Ectodermal cell (in vitro differentiated cells): ENCODE data around the gene PPP1R37.
A peak's percentile ranks its signal among the peaks of the same experiment; 100 is the strongest.
"Not testable (repeated sequence)": the region's sequence is repeated elsewhere in the genome, so short reads cannot be mapped to it uniquely, and the experiment has no call there.

Experiments used
- H3K27ac ChIP-seq: 2 replicates; pipeline ENCODE4 v1.7.0; 2013; ENCODE audit warnings: mild to moderate bottlenecking, low read depth, low read length; ENCODE audit not compliant: insufficient read depth, poor library complexity, severe bottlenecking
- H3K27me3 ChIP-seq: 2 replicates; pipeline ENCODE4 v1.7.0; 2013; ENCODE audit warnings: mild to moderate bottlenecking, low read length; ENCODE audit not compliant: insufficient read depth, control insufficient read depth, poor library complexity, severe bottlenecking
- H3K36me3 ChIP-seq: one replicate; pipeline ENCODE4 v1.7.0; 2013; ENCODE audit warnings: low read length; ENCODE audit not compliant: control insufficient read depth, insufficient read depth
- H3K4me1 ChIP-seq: one replicate; pipeline ENCODE4 v1.7.0; 2013; ENCODE audit warnings: low read length; ENCODE audit not compliant: control insufficient read depth, insufficient read depth
- H3K4me3 ChIP-seq: 2 replicates; pipeline ENCODE4 v1.7.0; 2013; ENCODE audit warnings: low read depth, low read length, control low read depth; ENCODE audit not compliant: insufficient read depth
- H3K9me3 ChIP-seq: 2 replicates; pipeline ENCODE4 v1.7.0; 2013; ENCODE audit warnings: mild to moderate bottlenecking, low read length, moderate library complexity; ENCODE audit not compliant: control insufficient read depth
- WGBS, 2 experiments: methylation state at CpG; one replicate each; pipeline ENCODE4 v1.1.7; 2013; ENCODE audit warnings: missing lambda C conversion rate in 2 of 2; 5-methylcytosine and 5-hydroxymethylcytosine counted together

Gene PPP1R37

DNA sequence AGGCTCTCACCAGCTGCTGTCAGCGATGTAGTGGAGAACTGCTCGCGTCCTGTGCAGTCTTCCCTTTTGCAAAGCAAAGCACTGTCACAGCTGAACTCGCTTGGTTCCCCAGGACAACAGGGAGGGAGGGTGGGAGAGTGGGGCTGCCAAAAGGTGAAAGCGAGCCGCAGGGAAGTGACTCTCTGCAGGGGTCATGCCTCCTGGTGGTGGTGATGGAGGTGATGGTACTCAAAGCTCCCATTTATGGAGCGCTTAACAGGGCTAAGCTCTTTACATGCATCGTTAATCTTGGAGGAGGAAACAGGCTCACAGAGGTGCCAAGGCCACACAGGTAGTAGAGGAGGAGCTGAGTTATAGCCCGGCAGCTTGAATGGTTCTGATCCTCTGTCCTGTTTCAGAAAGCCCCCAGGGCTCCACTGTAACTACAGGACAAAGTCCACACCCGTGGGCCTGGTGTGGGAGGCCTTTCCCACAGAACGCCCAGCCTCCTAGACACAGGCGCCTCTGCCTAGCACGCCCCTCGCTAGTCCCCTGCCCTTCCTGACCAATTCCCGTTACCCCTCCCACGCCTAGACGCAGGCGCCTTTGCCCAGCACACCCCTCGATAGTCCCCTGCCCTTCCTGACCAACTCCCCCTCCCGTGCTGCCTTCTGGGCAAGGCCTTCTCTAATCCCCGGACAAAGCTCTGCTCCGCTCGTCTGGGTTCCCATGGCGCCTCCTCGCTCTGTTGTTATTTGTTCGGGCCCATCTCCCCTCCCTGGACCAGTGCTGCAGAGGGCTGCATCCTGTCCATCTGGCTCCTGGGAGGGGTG is 10.7 kb downstream of the PPP1R37 start:
- Histone ChIP-seq H3K27ac (peak overlapping the region; percentile 74), H3K27me3 (no peaks in the 10 kb centered on the region), H3K9me3 (no peaks in the 10 kb centered on the region), H3K36me3 (no peaks in the 10 kb centered on the region), H3K4me3 (no peak overlapping the region), H3K4me1 (peaks cover 43% of the 10 kb centered on the region)
- WGBS, 2 experiments: 44 to 56% methylated on average over 26 of the region's 26 CpGs

DNA sequence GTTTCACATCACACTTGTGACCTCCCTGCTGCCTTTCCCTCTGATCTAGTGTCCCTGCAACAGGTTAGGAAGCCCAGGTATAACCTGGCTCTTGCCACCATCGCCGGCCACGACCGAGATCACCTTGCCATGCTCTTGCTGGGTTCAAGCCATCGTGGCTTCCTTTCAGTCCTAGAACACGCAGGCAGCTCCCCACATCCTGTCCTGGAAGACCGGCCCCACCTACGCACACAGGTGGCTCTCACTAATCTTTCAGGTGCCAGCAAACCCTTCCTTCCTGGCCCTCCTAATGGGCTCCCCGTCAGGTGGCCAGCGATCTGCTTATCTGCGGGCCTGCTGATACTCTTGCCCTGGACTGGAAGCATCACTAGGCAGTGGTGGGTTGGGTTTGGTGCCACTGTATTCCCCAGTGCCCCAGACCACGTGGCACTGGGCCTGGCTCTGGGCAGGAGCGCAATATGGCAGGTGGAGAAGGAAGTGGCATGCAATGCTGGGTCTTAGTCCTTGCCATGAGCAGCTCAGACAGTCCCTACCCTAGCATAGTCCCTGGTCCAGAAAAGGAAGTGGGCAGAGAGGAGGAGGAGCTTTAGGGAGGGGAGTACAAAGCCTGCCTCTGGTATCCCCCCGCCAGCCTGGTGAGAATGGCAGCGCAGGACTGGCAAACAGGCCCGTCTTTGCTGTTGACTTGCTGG is 11.8 kb downstream of the PPP1R37 start:
- H3K9me3 ChIP-seq: no peaks in the 10 kb centered on the region
- no peaks in the 10 kb centered on the region for H3K27me3 ChIP-seq
- 90 to 92% methylated on average over 16 of the region's 16 CpGs for WGBS, 2 experiments
- H3K4me1 ChIP-seq: peaks cover 33% of the 10 kb centered on the region
- H3K36me3 ChIP-seq: no peaks in the 10 kb centered on the region
- no peak overlapping the region for H3K27ac ChIP-seq
- H3K4me3 ChIP-seq: no peak overlapping the region

DNA sequence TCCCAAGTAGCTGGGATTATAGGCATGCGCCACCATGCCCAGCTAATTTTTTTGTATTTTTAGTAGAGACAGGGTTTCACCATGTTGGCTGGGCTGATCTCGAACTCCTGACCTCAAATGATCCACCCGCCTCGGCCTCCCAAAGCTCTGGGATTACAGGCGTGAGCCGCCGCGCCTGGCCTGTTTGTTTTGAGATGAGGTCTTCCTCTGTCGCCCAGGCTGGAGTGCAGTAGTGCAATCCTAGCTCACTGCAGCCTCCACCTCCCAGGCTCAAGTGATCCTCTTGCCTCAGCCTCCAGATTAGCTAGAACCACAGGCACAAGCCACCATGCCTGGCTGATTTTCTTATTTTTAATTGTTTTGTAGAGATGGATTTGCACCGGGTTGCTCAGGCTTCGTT is 13.4 kb downstream of the PPP1R37 start:
- not testable (repeated sequence) for H3K9me3 ChIP-seq, H3K36me3 ChIP-seq, H3K27me3 ChIP-seq, H3K27ac ChIP-seq, H3K4me3 ChIP-seq
- 85 to 90% methylated on average over 11 of the region's 11 CpGs for WGBS, 2 experiments
- H3K4me1 ChIP-seq: peaks cover 25% of the 10 kb centered on the region

DNA sequence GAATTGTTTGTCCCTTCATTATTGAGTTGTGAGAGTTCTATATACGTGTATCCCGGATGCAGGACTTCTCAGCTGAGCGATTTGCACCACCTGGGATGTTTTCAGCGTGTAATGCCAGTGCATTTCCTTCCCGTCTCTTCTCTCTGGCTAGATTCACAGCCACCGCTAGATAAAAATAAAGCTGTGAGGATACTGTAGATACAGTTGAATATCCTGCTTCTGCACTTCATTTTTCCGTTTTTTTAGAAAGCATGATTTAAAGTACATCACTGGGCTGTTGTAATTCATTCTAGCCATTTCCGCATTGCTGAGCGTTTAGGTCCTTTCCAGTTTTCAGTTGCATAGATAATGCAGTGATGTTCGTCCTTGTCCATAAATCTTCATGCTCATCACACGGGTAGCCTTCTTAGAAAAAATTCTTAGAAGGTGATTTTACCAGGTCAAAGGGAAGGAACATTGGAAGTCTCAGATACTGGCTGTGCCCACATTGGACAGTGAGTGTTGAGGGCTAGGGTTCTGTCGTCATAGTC is 14.7 kb downstream of the PPP1R37 start:
- Histone ChIP-seq H3K27ac (no peak overlapping the region), H3K27me3 (no peaks in the 10 kb centered on the region), H3K36me3 (no peaks in the 10 kb centered on the region), H3K9me3 (no peaks in the 10 kb centered on the region), H3K4me3 (no peak overlapping the region), H3K4me1 (peaks cover 19% of the 10 kb centered on the region)
- 96% methylated on average over 12 of the region's 12 CpGs for WGBS, 2 experiments

DNA sequence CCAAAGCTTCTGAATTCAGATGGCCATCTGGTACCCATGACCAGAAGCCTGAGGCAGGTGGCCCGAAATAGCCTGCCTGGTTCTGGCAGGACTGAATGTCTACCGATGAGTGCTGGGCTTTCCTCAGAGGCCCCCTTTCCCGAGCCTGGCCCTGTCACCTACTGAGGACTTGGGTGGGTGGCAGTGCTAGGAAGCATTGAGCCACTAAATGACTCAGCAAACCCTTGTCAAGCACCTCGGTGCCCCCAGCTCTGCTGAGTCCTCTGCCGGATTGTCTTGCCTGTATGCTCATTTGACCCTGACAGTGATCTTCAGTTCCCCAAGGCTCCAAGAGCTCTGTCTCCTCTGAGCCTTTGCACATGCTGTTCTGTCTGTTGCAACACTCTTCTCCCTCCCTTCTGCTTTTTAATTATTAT is 17.9 kb downstream of the PPP1R37 start:
- H3K27me3 ChIP-seq: no peaks in the 10 kb centered on the region
- WGBS, 2 experiments: 86 to 92% methylated on average over 5 of the region's 5 CpGs
- H3K27ac ChIP-seq: no peak overlapping the region
- H3K4me3 ChIP-seq: no peak overlapping the region
- H3K9me3 ChIP-seq: no peaks in the 10 kb centered on the region
- peaks cover under 1% of the 10 kb centered on the region for H3K4me1 ChIP-seq
- no peaks in the 10 kb centered on the region for H3K36me3 ChIP-seq

DNA sequence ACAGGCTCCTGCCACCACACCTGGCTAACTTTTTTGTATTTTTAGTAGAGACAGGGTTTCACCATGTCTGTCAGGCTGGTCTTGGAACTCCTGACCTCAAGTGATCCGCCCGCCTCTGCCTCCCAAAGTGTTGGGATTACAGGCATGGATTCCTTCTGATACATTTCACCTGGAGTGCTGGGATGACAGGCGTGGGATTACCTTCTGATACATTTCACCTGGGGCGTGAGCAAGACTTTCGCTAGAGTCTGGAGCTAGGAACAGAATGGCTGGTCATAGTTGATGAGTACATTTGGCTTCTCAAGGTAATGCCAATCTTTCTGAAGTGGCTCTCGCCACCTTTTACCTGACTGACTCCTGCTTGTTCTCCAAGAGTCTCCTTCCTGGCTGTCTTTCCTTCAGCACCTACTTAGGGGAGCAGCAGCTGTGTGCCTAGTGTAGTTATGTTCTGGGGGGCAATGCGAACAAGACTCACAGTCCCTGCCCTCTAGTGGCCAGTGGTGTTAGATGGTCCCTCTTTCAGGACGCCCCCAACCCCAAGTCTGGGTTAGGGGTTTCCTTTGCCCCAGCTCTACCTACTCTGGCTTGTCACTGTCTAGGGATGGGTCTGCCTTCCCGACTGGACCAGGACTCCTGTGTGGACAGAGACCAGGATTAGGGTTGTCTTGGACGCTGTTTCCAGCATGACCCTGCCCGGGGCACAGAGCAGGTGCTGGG is 19.3 kb downstream of the PPP1R37 start:
- Histone ChIP-seq H3K27me3 (no peaks in the 10 kb centered on the region), H3K27ac (no peak overlapping the region), H3K9me3 (no peaks in the 10 kb centered on the region), H3K4me1 (peaks cover 11% of the 10 kb centered on the region), H3K36me3 (no peaks in the 10 kb centered on the region), H3K4me3 (no peak overlapping the region)
- WGBS, 2 experiments: 94 to 95% methylated on average over 11 of the region's 11 CpGs

DNA sequence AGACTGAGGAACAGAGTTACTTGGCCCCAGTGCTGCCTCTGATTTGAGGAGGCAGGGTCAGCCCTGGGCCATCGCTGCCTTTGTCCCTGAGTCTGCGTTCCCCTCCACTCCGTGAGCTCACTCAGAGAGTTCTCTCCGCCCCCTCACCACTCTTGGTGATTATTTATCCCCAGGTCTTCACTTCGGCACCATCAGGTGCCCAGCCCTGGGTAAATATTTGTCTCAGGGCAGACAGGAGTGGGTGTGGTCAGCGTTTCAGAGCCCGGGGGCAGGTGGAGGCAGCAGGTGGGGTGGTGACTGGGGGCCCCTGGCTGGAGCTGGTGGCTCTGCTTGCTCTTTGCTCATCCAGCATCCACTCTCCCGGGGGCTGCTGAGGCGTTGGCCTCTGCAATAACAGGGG is 20.6 kb downstream of the PPP1R37 start:
- 79 to 81% methylated on average over 9 of the region's 9 CpGs for WGBS, 2 experiments

DNA sequence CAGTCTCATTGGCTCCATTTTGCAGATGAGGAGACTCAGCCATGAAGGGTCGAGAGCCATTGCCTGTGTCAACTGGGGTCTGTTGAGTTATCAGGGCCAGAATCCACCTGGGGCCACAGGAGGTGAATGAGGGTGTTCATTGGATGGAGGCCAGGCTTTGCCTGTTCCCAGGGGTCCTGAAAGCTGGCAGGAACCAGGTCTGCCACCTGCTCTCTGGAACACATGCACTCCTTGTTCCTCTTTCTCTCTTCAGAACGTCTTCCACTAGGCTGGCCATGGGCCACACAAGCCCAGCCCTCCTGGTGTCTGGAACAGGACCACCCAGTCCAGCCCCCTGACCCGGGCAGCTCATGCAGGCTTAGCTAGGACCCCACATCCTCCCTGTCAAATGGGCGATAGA is 21.1 kb downstream of the PPP1R37 start:
- Histone ChIP-seq H3K4me3 (no peak overlapping the region), H3K4me1 (peaks cover 21% of the 10 kb centered on the region), H3K27ac (no peak overlapping the region), H3K36me3 (no peaks in the 10 kb centered on the region), H3K27me3 (no peaks in the 10 kb centered on the region), H3K9me3 (no peaks in the 10 kb centered on the region)
- 92 to 97% methylated on average over 4 of the region's 4 CpGs for WGBS, 2 experiments

More for the DNA sequence above, 20.6 kb downstream of the PPP1R37 start:
- H3K36me3 ChIP-seq: no peaks in the 10 kb centered on the region
- no peaks in the 10 kb centered on the region for H3K27me3 ChIP-seq
- no peak overlapping the region for H3K27ac ChIP-seq
- peaks cover 21% of the 10 kb centered on the region for H3K4me1 ChIP-seq
- H3K9me3 ChIP-seq: no peaks in the 10 kb centered on the region
- no peak overlapping the region for H3K4me3 ChIP-seq

DNA sequence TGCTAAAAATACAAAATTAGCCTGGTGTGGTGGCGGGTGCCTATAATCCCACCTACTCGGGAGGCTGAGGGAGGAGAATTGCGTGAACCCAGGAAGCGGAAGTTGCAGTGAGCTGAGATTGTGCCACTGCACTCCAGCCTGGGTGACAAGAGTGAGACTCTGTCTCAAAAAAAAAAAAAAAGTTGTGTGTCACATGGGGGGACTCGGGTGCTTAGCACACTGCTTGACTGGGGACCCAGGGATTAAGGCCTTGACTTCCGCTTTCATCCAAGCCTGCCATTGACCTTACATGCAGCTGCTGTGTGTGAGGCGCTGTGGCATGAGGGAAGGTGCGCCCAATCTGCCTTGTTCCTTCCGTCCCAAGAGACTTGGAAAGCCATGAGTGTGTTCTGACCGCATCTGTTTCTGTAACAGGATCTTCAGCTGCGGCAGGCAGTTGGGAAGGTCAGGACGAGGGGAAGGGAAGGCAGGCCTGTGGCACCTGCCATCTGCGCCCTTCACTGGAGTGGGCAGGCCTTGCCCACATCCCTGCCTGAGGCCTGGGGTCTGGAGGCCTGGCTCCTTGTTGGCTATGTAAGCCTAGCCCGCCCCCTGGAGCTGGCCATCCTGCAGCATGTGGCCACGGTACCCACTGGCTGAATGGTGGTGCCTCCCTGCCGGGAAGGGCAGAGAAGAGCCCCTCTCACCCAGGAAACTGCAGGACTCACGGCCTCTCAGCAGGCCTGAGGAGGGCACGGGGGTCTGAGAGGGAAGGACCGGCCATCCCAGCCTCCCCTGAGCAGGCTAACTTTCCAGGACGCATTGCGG is 23.0 kb downstream of the PPP1R37 start:
- WGBS, 2 experiments: 91 to 92% methylated on average over 21 of the region's 21 CpGs
- H3K27ac ChIP-seq: no peak overlapping the region
- H3K27me3 ChIP-seq: no peaks in the 10 kb centered on the region
- peaks cover 21% of the 10 kb centered on the region for H3K4me1 ChIP-seq
- no peaks in the 10 kb centered on the region for H3K36me3 ChIP-seq
- H3K9me3 ChIP-seq: no peaks in the 10 kb centered on the region
- no peak overlapping the region for H3K4me3 ChIP-seq
